HepG2 (cell line): ENCODE results near the gene USP20. TPM values are rescaled to one million over a fixed set of nuclear protein-coding genes. Genes with fewer than 3 reads are reported as not detected.

Source experiments
- ATAC-seq: fragments of 200-7000 bp; cut with Tn5 transposase; 3 replicates; pipeline ENCODE4 v1.9.1; 2020; ENCODE audit warnings: mild to moderate bottlenecking, moderate library complexity
- BruUV-seq: library from RNA; stranded (reverse); fragments of 400-500 nt; replicated peaks from 2 replicates; lab custom pipeline; 2021; lab: Mats Ljungman, UMichigan
- CTCF ChIA-PET: fragments of 300-600 bp; formaldehyde crosslinking; extraction: SDS; loops from one replicate; lab custom pipeline; 2021; ENCODE audit warnings: low total read pairs, inconsistent platforms, low intra/inter-chr PET ratio; lab: Yijun Ruan, JAX
- POLR2A ChIA-PET: fragments of 350-600 bp; sonication (Branson Sonifier 250); formaldehyde crosslinking; loops from one replicate; lab custom pipeline; 2020; ENCODE audit warnings: antibody characterized with exemption, inconsistent platforms; lab: Yijun Ruan, JAX
- DNase-seq: peaks from one replicate; pipeline ENCODE4 v3.0.0-alpha.2; 2015; ENCODE audit warnings: low spot score
- FAIRE-seq: peaks from 3 replicates; lab custom pipeline; 2011; peaks lifted over from hg19 to GRCh38; lab: Jason Lieb, UNC
- H2AFZ ChIP-seq: one replicate; pipeline ENCODE4 v1.6.1; 2011; ENCODE audit warnings: low read length, inconsistent platforms
- H3K27ac ChIP-seq: fragments of 300-600 bp; 3 replicates; pipeline ENCODE4 v1.8.0; 2011; ENCODE audit warnings: mixed run types, mild to moderate bottlenecking, mixed read lengths, low read length, inconsistent platforms; ENCODE audit not compliant: insufficient read depth; ENCODE audit errors: extremely low read length
- H3K27me3 ChIP-seq, 2 experiments: fragments of 200-600 bp in 1 of 2; 2 replicates in 1 of 2; 3 replicates in 1 of 2; pipeline versions ENCODE4 v1.6.0 to v1.8.0; 2011; ENCODE audit warnings: low read length in 2 of 2, mild to moderate bottlenecking in 2 of 2, moderate library complexity in 2 of 2, inconsistent platforms in 1 of 2; ENCODE audit not compliant: insufficient read depth in 2 of 2, control insufficient read depth in 1 of 2
- H3K36me3 ChIP-seq, 2 experiments: fragments of 200-600 bp in 1 of 2; replicated peaks in 1 of 2; 2 replicates in 1 of 2; 3 replicates in 1 of 2; pipeline versions ENCODE4 v1.5.1 to v1.8.0; 2011; ENCODE audit warnings: low read length in 2 of 2, inconsistent platforms in 1 of 2; ENCODE audit not compliant: insufficient read depth in 2 of 2, control insufficient read depth in 1 of 2
- H3K4me1 ChIP-seq: 2 replicates; pipeline ENCODE4 v1.5.1; 2012; ENCODE audit warnings: low read length, inconsistent platforms; ENCODE audit not compliant: insufficient read depth
- H3K4me2 ChIP-seq: 2 replicates; pipeline ENCODE4 v1.6.0; 2011; ENCODE audit warnings: low read depth, low read length, inconsistent platforms
- H3K4me3 ChIP-seq, 3 experiments: fragments of 200-600 bp in 1 of 3; sonication (generic), shearing (Covaris generic) in 1 of 3; replicated peaks in 1 of 3; 2 replicates each; pipeline ENCODE4 v1.5.1; 2011 to 2016; ENCODE audit warnings: low read length in 3 of 3, inconsistent platforms in 2 of 3, low read depth in 2 of 3, mild to moderate bottlenecking in 2 of 3, control low read depth in 1 of 3, mixed read lengths in 1 of 3; ENCODE audit not compliant: insufficient read depth in 1 of 3
- H3K79me2 ChIP-seq: one replicate; pipeline ENCODE4 v1.6.1; 2011; ENCODE audit warnings: low read length, inconsistent platforms; ENCODE audit not compliant: insufficient read depth
- H3K9ac ChIP-seq: 2 replicates; pipeline ENCODE4 v1.6.0; 2011; ENCODE audit warnings: mild to moderate bottlenecking, low read depth, low read length, inconsistent platforms; ENCODE audit not compliant: insufficient read depth
- H3K9me3 ChIP-seq: 2 replicates; pipeline ENCODE4 v1.5.1; 2012; ENCODE audit warnings: mild to moderate bottlenecking, low read length
- H4K20me1 ChIP-seq: 2 replicates; pipeline ENCODE4 v1.6.0; 2011; ENCODE audit warnings: inconsistent platforms, mild to moderate bottlenecking, low read length, moderate library complexity; ENCODE audit not compliant: insufficient read depth
- CBFB ChIP-seq: sonication (generic); formaldehyde crosslinking; IDR thresholded peaks from 2 replicates; pipeline ENCODE4 v1.4.0; 2020; ENCODE audit warnings: missing genetic modification reagents
- KLF16 ChIP-seq, 2 experiments: sonication (generic) in 1 of 2; formaldehyde crosslinking in 1 of 2; IDR thresholded peaks; 2 replicates each; pipeline versions ENCODE4 v1.6.1 to v1.8.0; 2016 to 2023; ENCODE audit warnings: missing genetic modification reagents in 2 of 2, missing compliant biosample characterization in 1 of 2
- RFX5 ChIP-seq: IDR thresholded peaks from 2 replicates; pipeline ENCODE4 v1.6.1; 2011; ENCODE audit warnings: low read depth, low read length, improper control_type of control experiment
- SALL2 ChIP-seq: sonication (generic); formaldehyde crosslinking; IDR thresholded peaks from 2 replicates; pipeline ENCODE4 v1.8.1; 2023; ENCODE audit warnings: mild to moderate bottlenecking, missing genetic modification reagents, inconsistent platforms
- YY1 ChIP-seq: IDR thresholded peaks from 2 replicates; pipeline ENCODE4 v1.6.1; 2011; ENCODE audit warnings: low read length, low read depth, moderate library complexity, mild to moderate bottlenecking; ENCODE audit not compliant: insufficient read depth, insufficient replicate concordance
- ZBTB14 ChIP-seq: sonication (generic); formaldehyde crosslinking; IDR thresholded peaks from 2 replicates; pipeline ENCODE4 v1.4.0; 2020; ENCODE audit warnings: missing genetic modification reagents
- ZNF251 ChIP-seq: sonication (generic); formaldehyde crosslinking; IDR thresholded peaks from 2 replicates; pipeline ENCODE4 v1.9.0; 2021; ENCODE audit warnings: mild to moderate bottlenecking, missing genetic modification reagents
- ZNF362 ChIP-seq: sonication (generic); formaldehyde crosslinking; IDR thresholded peaks from 2 replicates; pipeline ENCODE4 v1.4.0; 2020; ENCODE audit warnings: missing genetic modification reagents, mild to moderate bottlenecking, borderline replicate concordance
- ZNF446 ChIP-seq: sonication (generic); formaldehyde crosslinking; IDR thresholded peaks from 2 replicates; pipeline ENCODE4 v1.5.0; 2020; ENCODE audit warnings: mild to moderate bottlenecking, missing genetic modification reagents
- WGBS: methylation state at CpG from one replicate; pipeline ENCODE4 v1.1.6; 2017; ENCODE audit warnings: low lambda C conversion rate; 5-methylcytosine and 5-hydroxymethylcytosine counted together
- in situ Hi-C: cut with HindIII; loops from 2 replicates; pipeline ENCODE4 v1.10.0; 2017; ENCODE audit warnings: low pct_unique_long_range_greater_than_20kb; ENCODE audit not compliant: extremely low pct_ligation_motif_present
- intact Hi-C: fragments of 100-400 bp; cut with micrococcal nuclease; formaldehyde crosslinking; loops from one replicate; pipeline ENCODE4 v1.10.0; 2022; ENCODE audit not compliant: unreplicated experiment
- polyA plus RNA-seq, 8 experiments: library from polyadenylated mRNA; depleted of rRNA in 3 of 8; stranded (reverse) in 7 of 8; unstranded in 1 of 8; fragments of >200 nt; fragmentation: Illumina TruSeq in 4 of 8; extraction: Trizol in 4 of 8; gene quantifications; 2 replicates each; pipeline versions ENCODE4 v1.2.1 to v1.2.3, GENCODE V29; 2011 to 2016; ENCODE audit warnings: low read depth in 4 of 8, missing spikeins in 1 of 8, mixed read lengths in 1 of 8; ENCODE audit not compliant: insufficient read depth in 1 of 8
- total RNA-seq, 5 experiments: library from RNA; depleted of rRNA; stranded (reverse); fragments of >200 nt; fragmentation: Illumina TruSeq; extraction: Trizol; gene quantifications; 2 replicates each; pipeline ENCODE4 v1.2.3, GENCODE V29; 2016; ENCODE audit warnings: low read depth in 1 of 5

Gene USP20
- total and polyA plus RNA-seq, 2 of the 13 experiments (the other 11 are each of a cell fraction or from before 2014, with no cell fraction given), result 4.4 to 5.9 TPM

- Histone ChIP-seq H3K9ac (no peak overlapping the region), H3K27ac (no peak overlapping the region), H3K4me1 (no peaks in the 10 kb centered on the region), H3K79me2 (no peaks in the 10 kb centered on the region), H3K9me3 (no peaks in the 10 kb centered on the region), H3K27me3 (no peaks in the 10 kb centered on the region), H3K36me3 (peaks cover 3 to 12% of the 10 kb centered on the region in 2 experiments; a peak in 3 of 5 replicates), H4K20me1 (no peaks in the 10 kb centered on the region), H2AFZ (no peak overlapping the region), H3K4me3 (no peak overlapping the region), H3K4me2 (no peak overlapping the region)
- ChIA-PET POLR2A (no interaction called here), CTCF (no interaction called here)
- WGBS, result 95% methylated on average over 6 of the region's 6 CpGs
- ATAC-seq, result no peak
- FAIRE-seq, result no peak
- in situ Hi-C loops (no loop called here), intact Hi-C loops (no loop called here)
- no peak for DNase-seq
- BruUV-seq, result no TSS peak
- no peak for TF ChIP-seq ZBTB14 (CRISPR knock-in tag)
- TF ChIP-seq CBFB, result no peak
- no peak for TF ChIP-seq KLF16 (CRISPR knock-in tag; IDR thresholded peaks at IDR 0.05)
- no peak for TF ChIP-seq YY1
- no peak for TF ChIP-seq ZNF251 (CRISPR knock-in tag)
- TF ChIP-seq SALL2 (CRISPR knock-in tag), result no peak
- no peak for TF ChIP-seq ZNF362 (CRISPR knock-in tag)
- TF ChIP-seq ZNF446, result no peak
- TF ChIP-seq RFX5, result no peak
These were observed 14.6 kb downstream of the USP20 start for GRCh38 chr9:129849901-129850300.
